Fibroblast of gingiva (primary cell): ENCODE results near the gene CFAP54.

Experiments
- DNase-seq: peaks from one replicate; pipeline ENCODE4 v3.0.0-alpha.2; 2011; ENCODE audit warnings: low read depth

CFAP54 gene

GRCh38 chr12:96824838-96825236, 335.5 kb downstream of the CFAP54 start:
- DNase-seq, result no peak

GRCh38 chr12:96828169-96828789, 338.9 kb downstream of the CFAP54 start:
- no peak for DNase-seq

- no peak for DNase-seq
Observed at GRCh38 chr12:96829354-96829753, 340.0 kb downstream of the CFAP54 start.

GRCh38 chr12:96831346-96831745, 342.0 kb downstream of the CFAP54 start:
- DNase-seq, result no peak

GRCh38 chr12:96846293-96846692, 356.9 kb downstream of the CFAP54 start:
- no peak for DNase-seq

- DNase-seq, result no peak
Observed at GRCh38 chr12:96850676-96851075, 361.3 kb downstream of the CFAP54 start.

GRCh38 chr12:96858162-96858561, 368.8 kb downstream of the CFAP54 start:
- DNase-seq, result no peak

GRCh38 chr12:96861656-96862055, 372.3 kb downstream of the CFAP54 start:
- DNase-seq, result no peak

- DNase-seq, result no peak
Observed at GRCh38 chr12:96862326-96862725, 372.9 kb downstream of the CFAP54 start.

GRCh38 chr12:96864335-96864734, 375.0 kb downstream of the CFAP54 start:
- no peak for DNase-seq

- DNase-seq, result no peak
Observed at GRCh38 chr12:96866801-96867590, 377.6 kb downstream of the CFAP54 start.

GRCh38 chr12:96870946-96871345, 381.6 kb downstream of the CFAP54 start:
- no peak for DNase-seq

- no peak for DNase-seq
Observed at GRCh38 chr12:96872961-96873360, 383.6 kb downstream of the CFAP54 start.

GRCh38 chr12:96874211-96874610, 384.8 kb downstream of the CFAP54 start:
- DNase-seq, result no peak

- DNase-seq, result no peak
Observed at GRCh38 chr12:96876966-96877365, 387.6 kb downstream of the CFAP54 start.

- DNase-seq, result no peak
Observed at GRCh38 chr12:96878704-96879103, 389.3 kb downstream of the CFAP54 start.

GRCh38 chr12:96879301-96879700, 389.9 kb downstream of the CFAP54 start:
- DNase-seq, result no peak

- DNase-seq, result no peak
Observed at GRCh38 chr12:96880220-96880619, 390.8 kb downstream of the CFAP54 start.

- no peak for DNase-seq
Observed at GRCh38 chr12:96881608-96882007, 392.2 kb downstream of the CFAP54 start.

GRCh38 chr12:96882862-96883261, 393.5 kb downstream of the CFAP54 start:
- DNase-seq, result no peak

- no peak for DNase-seq
Observed at GRCh38 chr12:96883571-96883970, 394.2 kb downstream of the CFAP54 start.

- DNase-seq, result no peak
Observed at GRCh38 chr12:96886998-96887677, 397.8 kb downstream of the CFAP54 start.

GRCh38 chr12:96889273-96889933, 400.0 kb downstream of the CFAP54 start:
- no peak for DNase-seq
